ENCODE measurements around the gene CPT1B.

CPT1B gene

DNA sequence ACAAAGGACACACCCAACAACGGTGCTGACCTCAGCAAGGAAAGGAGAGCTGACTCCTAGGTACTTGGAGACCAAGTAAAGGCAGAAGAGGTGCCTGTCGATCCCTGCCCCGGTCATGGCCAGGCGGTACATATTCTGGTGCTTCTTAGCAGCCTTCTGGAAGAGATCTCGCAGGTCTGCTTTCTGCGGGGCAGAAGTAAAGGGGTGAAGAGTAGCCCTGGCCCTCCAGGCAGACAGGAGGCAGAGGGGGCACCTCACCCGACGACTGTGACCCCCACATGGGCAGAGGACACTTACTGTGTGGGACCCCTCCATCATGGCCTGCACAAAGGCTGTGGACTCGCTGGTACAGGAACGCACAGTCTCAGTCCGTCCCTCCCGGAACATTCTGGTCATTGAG is 7.4 kb downstream of the CPT1B start:
- Histone ChIP-seq H3K36me3 (ENCODE audit: control insufficient read depth in 1 of 2, insufficient read depth in 2 of 2, low read length in 2 of 2) (peaks cover 5 to 34% of the 10 kb centered on the region in 2 donors), H3K9me3 (ENCODE audit: control insufficient read depth in 1 of 2, low read length in 2 of 2) (no peaks in the 10 kb centered on the region), H3K27ac (ENCODE audit: low read depth, low read length) (no peak overlapping the region), H3K9ac (ENCODE audit: low read depth in 1 of 2, low read length in 2 of 2) (no peak overlapping the region), H3K27me3 (ENCODE audit: control insufficient read depth in 1 of 2, insufficient read depth in 2 of 2, low read length in 2 of 2) (no peaks in the 10 kb centered on the region), H3K4me1 (ENCODE audit: control insufficient read depth in 1 of 2, insufficient read depth in 2 of 2, low read length in 2 of 2) (peaks cover 11 to 12% of the 10 kb centered on the region in 2 donors), H3K4me3 (ENCODE audit: low read depth in 1 of 2, low read length in 2 of 2) (no peak overlapping the region)

DNA sequence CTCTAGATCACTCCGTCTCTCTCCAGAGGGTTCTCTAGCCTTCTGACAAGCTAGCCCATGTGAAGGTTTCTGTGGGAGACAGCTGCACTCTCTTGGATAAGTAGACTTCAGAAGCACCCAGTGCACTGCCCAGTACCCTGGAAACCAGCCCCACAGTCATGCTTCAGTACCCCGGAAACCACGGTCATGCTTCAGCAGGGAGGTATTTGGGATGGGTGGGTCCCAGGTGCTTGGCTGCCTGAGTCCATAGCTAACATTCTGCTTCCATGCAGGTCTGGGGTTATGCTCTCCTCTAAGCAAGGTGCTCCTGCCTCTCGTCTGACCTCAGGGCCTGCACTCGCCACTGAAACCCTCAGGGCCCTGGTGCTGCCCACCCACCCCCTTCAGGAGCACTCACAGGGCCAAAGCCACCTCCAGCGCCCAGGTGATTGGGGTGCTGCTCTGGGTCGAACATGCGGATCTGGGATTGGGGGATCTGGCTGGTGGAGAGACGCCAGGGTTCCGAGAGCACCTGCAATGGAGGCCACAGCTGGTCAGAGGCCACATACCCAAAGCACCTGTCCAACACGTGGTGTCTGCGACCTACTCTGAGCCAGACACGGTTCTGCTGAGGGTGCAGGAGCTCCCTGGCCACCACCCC is 8.2 kb downstream of the CPT1B start:
- Histone ChIP-seq H3K36me3 (ENCODE audit: control insufficient read depth in 1 of 2, insufficient read depth in 2 of 2, low read length in 2 of 2) (peaks cover 5 to 34% of the 10 kb centered on the region in 2 donors), H3K9me3 (ENCODE audit: control insufficient read depth in 1 of 2, low read length in 2 of 2) (no peaks in the 10 kb centered on the region), H3K4me1 (ENCODE audit: control insufficient read depth in 1 of 2, insufficient read depth in 2 of 2, low read length in 2 of 2) (peaks cover 11 to 12% of the 10 kb centered on the region in 2 donors), H3K9ac (ENCODE audit: low read depth in 1 of 2, low read length in 2 of 2) (no peak overlapping the region), H3K27me3 (ENCODE audit: control insufficient read depth in 1 of 2, insufficient read depth in 2 of 2, low read length in 2 of 2) (no peaks in the 10 kb centered on the region), H3K4me3 (ENCODE audit: low read depth in 1 of 2, low read length in 2 of 2) (no peak overlapping the region), H3K27ac (ENCODE audit: low read depth, low read length) (no peak overlapping the region)

- no peak overlapping the region for H3K9ac ChIP-seq (ENCODE audit: low read depth in 1 of 2, low read length in 2 of 2)
- no peaks in the 10 kb centered on the region for H3K9me3 ChIP-seq (ENCODE audit: control insufficient read depth in 1 of 2, low read length in 2 of 2)
- peak overlapping the region in 1 of 2 donors; percentile 0 for H3K4me3 ChIP-seq (ENCODE audit: low read depth in 1 of 2, low read length in 2 of 2)
- peak overlapping the region; percentile 22 for H3K27ac ChIP-seq (ENCODE audit: low read depth, low read length)
- H3K36me3 ChIP-seq (ENCODE audit: control insufficient read depth in 1 of 2, insufficient read depth in 2 of 2, low read length in 2 of 2): peaks cover 5 to 34% of the 10 kb centered on the region in 2 donors
- H3K27me3 ChIP-seq (ENCODE audit: control insufficient read depth in 1 of 2, insufficient read depth in 2 of 2, low read length in 2 of 2): no peaks in the 10 kb centered on the region
- peaks cover 12 to 16% of the 10 kb centered on the region in 2 donors for H3K4me1 ChIP-seq (ENCODE audit: control insufficient read depth in 1 of 2, insufficient read depth in 2 of 2, low read length in 2 of 2)
Measured at GRCh38 chr22:50569041-50569459, 9.2 kb downstream of the CPT1B start.

- H3K27ac ChIP-seq (ENCODE audit: low read depth, low read length): peak overlapping the region; percentile 22
- H3K4me1 ChIP-seq (ENCODE audit: control insufficient read depth in 1 of 2, insufficient read depth in 2 of 2, low read length in 2 of 2): peaks cover 16 to 20% of the 10 kb centered on the region in 2 donors
- no peaks in the 10 kb centered on the region for H3K27me3 ChIP-seq (ENCODE audit: control insufficient read depth in 1 of 2, insufficient read depth in 2 of 2, low read length in 2 of 2)
- H3K4me3 ChIP-seq (ENCODE audit: low read depth in 1 of 2, low read length in 2 of 2): peak overlapping the region in 1 of 2 donors; percentile 0
- peaks cover 5 to 32% of the 10 kb centered on the region in 2 donors for H3K36me3 ChIP-seq (ENCODE audit: control insufficient read depth in 1 of 2, insufficient read depth in 2 of 2, low read length in 2 of 2)
- H3K9me3 ChIP-seq (ENCODE audit: control insufficient read depth in 1 of 2, low read length in 2 of 2): no peaks in the 10 kb centered on the region
- H3K9ac ChIP-seq (ENCODE audit: low read depth in 1 of 2, low read length in 2 of 2): no peak overlapping the region
Measured at GRCh38 chr22:50568626-50569025, 9.6 kb downstream of the CPT1B start.

GRCh38 chr22:50567721-50568252 is 10.4 kb downstream of the CPT1B start:
- H3K4me1 ChIP-seq (ENCODE audit: control insufficient read depth in 1 of 2, insufficient read depth in 2 of 2, low read length in 2 of 2): peaks cover 21 to 24% of the 10 kb centered on the region in 2 donors
- H3K9ac ChIP-seq (ENCODE audit: low read depth in 1 of 2, low read length in 2 of 2): no peak overlapping the region
- no peaks in the 10 kb centered on the region for H3K27me3 ChIP-seq (ENCODE audit: control insufficient read depth in 1 of 2, insufficient read depth in 2 of 2, low read length in 2 of 2)
- no peaks in the 10 kb centered on the region for H3K9me3 ChIP-seq (ENCODE audit: control insufficient read depth in 1 of 2, low read length in 2 of 2)
- H3K36me3 ChIP-seq (ENCODE audit: control insufficient read depth in 1 of 2, insufficient read depth in 2 of 2, low read length in 2 of 2): peaks cover 5 to 28% of the 10 kb centered on the region in 2 donors
- H3K27ac ChIP-seq (ENCODE audit: low read depth, low read length): no peak overlapping the region
- H3K4me3 ChIP-seq (ENCODE audit: low read depth in 1 of 2, low read length in 2 of 2): no peak overlapping the region

DNA sequence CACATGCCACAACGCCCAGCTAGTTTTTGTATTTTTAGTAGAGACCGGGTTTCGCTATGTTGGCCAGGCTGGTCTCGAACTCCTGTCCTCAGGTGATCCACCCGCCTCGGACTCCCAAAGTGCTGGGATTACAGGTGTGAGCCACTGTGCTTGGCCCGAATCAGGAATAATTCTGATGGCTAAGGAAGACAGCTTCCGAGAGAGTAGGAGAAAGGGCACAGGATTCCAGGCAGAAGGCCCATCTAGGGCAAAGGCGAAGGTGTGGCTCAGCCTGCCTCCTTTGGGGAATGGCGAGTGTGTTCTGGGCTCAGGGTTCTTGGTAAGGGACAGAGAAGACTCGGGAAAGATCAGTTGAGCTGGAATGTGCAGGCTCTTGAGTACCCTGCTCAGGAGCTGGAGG is 13.9 kb downstream of the CPT1B start:
- H3K4me1 ChIP-seq (ENCODE audit: control insufficient read depth in 1 of 2, insufficient read depth in 2 of 2, low read length in 2 of 2): peaks cover 18 to 20% of the 10 kb centered on the region in 2 donors
- H3K27ac ChIP-seq (ENCODE audit: low read depth, low read length): no peak overlapping the region
- H3K9me3 ChIP-seq (ENCODE audit: control insufficient read depth in 1 of 2, low read length in 2 of 2): no peaks in the 10 kb centered on the region
- H3K27me3 ChIP-seq (ENCODE audit: control insufficient read depth in 1 of 2, insufficient read depth in 2 of 2, low read length in 2 of 2): no peaks in the 10 kb centered on the region
- H3K36me3 ChIP-seq (ENCODE audit: control insufficient read depth in 1 of 2, insufficient read depth in 2 of 2, low read length in 2 of 2): peaks cover 0 to 3% of the 10 kb centered on the region in 2 donors
- H3K4me3 ChIP-seq (ENCODE audit: low read depth in 1 of 2, low read length in 2 of 2): no peak overlapping the region
- no peak overlapping the region for H3K9ac ChIP-seq (ENCODE audit: low read depth in 1 of 2, low read length in 2 of 2)

DNA sequence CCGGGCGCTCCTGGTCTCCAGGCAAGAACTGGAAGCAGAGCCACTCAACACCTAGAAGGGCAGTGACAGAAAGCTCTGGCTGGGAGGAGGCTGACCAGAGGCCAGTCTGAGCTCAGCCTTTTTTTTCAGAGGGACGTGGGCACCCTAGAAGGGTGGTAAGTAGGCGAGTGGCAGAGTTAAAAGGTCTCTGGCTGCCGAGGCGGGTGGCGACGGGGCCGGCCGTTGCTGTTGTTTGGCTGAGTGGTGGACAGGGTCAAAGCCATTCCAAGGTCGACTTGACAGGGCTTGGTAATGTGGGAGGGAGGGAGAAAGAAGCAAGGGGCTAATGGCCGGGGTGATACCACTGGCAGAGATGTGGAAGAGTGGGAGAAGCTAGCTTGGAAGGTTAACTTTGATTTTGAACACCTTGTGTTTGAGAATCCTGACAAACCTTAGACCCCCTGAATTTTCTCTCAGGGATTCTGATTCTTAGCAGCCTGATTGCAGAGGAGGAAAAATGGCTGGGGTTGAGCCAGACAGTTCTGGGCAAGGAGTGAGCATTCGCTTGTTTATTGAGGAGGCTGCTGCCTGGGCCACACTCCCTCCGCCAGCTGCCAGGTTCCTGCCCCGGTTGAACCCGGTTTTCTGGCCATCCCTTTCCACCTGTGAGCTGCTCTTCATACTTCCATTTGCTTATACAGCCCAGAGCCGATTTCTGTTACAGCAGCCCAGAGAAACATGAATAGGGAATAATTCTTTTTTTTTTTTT is 14.6 kb downstream of the CPT1B start:
- H3K9ac ChIP-seq (ENCODE audit: low read depth in 1 of 2, low read length in 2 of 2): peak overlapping the region; percentile 64 to 86
- H3K9me3 ChIP-seq (ENCODE audit: control insufficient read depth in 1 of 2, low read length in 2 of 2): no peaks in the 10 kb centered on the region
- H3K36me3 ChIP-seq (ENCODE audit: control insufficient read depth in 1 of 2, insufficient read depth in 2 of 2, low read length in 2 of 2): no peaks in the 10 kb centered on the region
- H3K27me3 ChIP-seq (ENCODE audit: control insufficient read depth in 1 of 2, insufficient read depth in 2 of 2, low read length in 2 of 2): no peaks in the 10 kb centered on the region
- peaks cover 11 to 14% of the 10 kb centered on the region in 2 donors for H3K4me1 ChIP-seq (ENCODE audit: control insufficient read depth in 1 of 2, insufficient read depth in 2 of 2, low read length in 2 of 2)
- peak overlapping the region; percentile 72 to 84 for H3K4me3 ChIP-seq (ENCODE audit: low read depth in 1 of 2, low read length in 2 of 2)
- peak overlapping the region; percentile 71 for H3K27ac ChIP-seq (ENCODE audit: low read depth, low read length)

- H3K36me3 ChIP-seq (ENCODE audit: control insufficient read depth in 1 of 2, insufficient read depth in 2 of 2, low read length in 2 of 2): no peaks in the 10 kb centered on the region
- peak within 1 kb of the TSS; percentile 71 for H3K27ac ChIP-seq (ENCODE audit: low read depth, low read length)
- H3K4me3 ChIP-seq (ENCODE audit: low read depth in 1 of 2, low read length in 2 of 2): peak within 1 kb of the TSS; percentile 72 to 84
- peak within 1 kb of the TSS; percentile 64 to 86 for H3K9ac ChIP-seq (ENCODE audit: low read depth in 1 of 2, low read length in 2 of 2)
- H3K27me3 ChIP-seq (ENCODE audit: control insufficient read depth in 1 of 2, insufficient read depth in 2 of 2, low read length in 2 of 2): no peaks in the 10 kb centered on the region
- H3K9me3 ChIP-seq (ENCODE audit: control insufficient read depth in 1 of 2, low read length in 2 of 2): no peaks in the 10 kb centered on the region
- peaks cover 9 to 14% of the 10 kb centered on the region in 2 donors for H3K4me1 ChIP-seq (ENCODE audit: control insufficient read depth in 1 of 2, insufficient read depth in 2 of 2, low read length in 2 of 2)
Measured at GRCh38 chr22:50562523-50563412, 15.5 kb downstream of the CPT1B start, which contains the start of gene SYCE3. SYCE3 (minus strand) TSS chr22:50562919; CDS start chr22:50556405, 6,514 bp downstream.

- Histone ChIP-seq H3K36me3 (ENCODE audit: control insufficient read depth in 1 of 2, insufficient read depth in 2 of 2, low read length in 2 of 2) (no peaks in the 10 kb centered on the region), H3K27ac (ENCODE audit: low read depth, low read length) (no peak overlapping the region), H3K9ac (ENCODE audit: low read depth in 1 of 2, low read length in 2 of 2) (no peak overlapping the region), H3K9me3 (ENCODE audit: control insufficient read depth in 1 of 2, low read length in 2 of 2) (no peaks in the 10 kb centered on the region), H3K4me1 (ENCODE audit: control insufficient read depth in 1 of 2, insufficient read depth in 2 of 2, low read length in 2 of 2) (peaks cover 9 to 14% of the 10 kb centered on the region in 2 donors), H3K27me3 (ENCODE audit: control insufficient read depth in 1 of 2, insufficient read depth in 2 of 2, low read length in 2 of 2) (no peaks in the 10 kb centered on the region), H3K4me3 (ENCODE audit: low read depth in 1 of 2, low read length in 2 of 2) (no peak overlapping the region)
Measured at GRCh38 chr22:50561401-50562358, 16.5 kb downstream of the CPT1B start.

All from duodenal mucosa (tissue), 2 donors.